ENCODE results near the gene IFRD1.

DNA sequence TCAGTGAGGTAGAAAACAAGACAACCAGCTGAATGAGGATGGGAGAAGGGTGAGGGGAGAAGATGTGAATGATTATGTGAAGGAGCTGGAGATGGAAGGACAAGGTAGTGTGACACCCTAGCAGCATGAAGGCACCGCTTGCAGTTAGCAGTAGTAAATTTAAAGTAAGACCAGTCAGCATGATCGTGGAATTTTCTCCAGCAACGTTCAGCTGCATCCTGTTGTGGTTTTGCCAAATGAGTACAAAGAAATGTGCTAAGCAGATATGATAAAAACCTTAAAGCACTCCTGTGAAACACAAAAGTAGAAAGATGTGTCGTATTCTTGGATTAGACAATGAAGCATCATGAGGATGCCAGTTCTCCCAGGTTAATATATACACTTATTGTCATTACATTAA, 34.1 kb upstream of the IFRD1 start:
- TF ChIP-seq, protein P1, sequence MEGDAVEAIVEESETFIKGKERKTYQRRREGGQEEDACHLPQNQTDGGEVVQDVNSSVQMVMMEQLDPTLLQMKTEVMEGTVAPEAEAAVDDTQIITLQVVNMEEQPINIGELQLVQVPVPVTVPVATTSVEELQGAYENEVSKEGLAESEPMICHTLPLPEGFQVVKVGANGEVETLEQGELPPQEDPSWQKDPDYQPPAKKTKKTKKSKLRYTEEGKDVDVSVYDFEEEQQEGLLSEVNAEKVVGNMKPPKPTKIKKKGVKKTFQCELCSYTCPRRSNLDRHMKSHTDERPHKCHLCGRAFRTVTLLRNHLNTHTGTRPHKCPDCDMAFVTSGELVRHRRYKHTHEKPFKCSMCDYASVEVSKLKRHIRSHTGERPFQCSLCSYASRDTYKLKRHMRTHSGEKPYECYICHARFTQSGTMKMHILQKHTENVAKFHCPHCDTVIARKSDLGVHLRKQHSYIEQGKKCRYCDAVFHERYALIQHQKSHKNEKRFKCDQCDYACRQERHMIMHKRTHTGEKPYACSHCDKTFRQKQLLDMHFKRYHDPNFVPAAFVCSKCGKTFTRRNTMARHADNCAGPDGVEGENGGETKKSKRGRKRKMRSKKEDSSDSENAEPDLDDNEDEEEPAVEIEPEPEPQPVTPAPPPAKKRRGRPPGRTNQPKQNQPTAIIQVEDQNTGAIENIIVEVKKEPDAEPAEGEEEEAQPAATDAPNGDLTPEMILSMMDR (IDR thresholded peaks at IDR 0.05) = no peak
- TF ChIP-seq POLR2A (IDR thresholded peaks at IDR 0.05) = no peak

Data from right lobe of liver (tissue), 4 donors.